Activated B cell treated with CpG ODN at 0.5 μM for 24 hours (primary cell): ENCODE data around the gene CRYBG3. TPM values are rescaled to one million over a fixed set of nuclear protein-coding genes. Genes with fewer than 3 reads are reported as not detected.

Experiments used
- ATAC-seq: fragments of 200-7000 bp; cut with Tn5 transposase; one replicate; pipeline ENCODE4 v1.10.0; 2021; ENCODE audit warnings: low read depth, mild to moderate bottlenecking, moderate library complexity
- CTCF ChIA-PET: fragments of 350-600 bp; sonication (Branson Sonifier 250); formaldehyde crosslinking; loops from one replicate; lab custom pipeline; 2021; ENCODE audit warnings: antibody characterized with exemption; lab: Charles Lee
- POLR2A ChIA-PET: fragments of 350-600 bp; sonication (Branson Sonifier 250); formaldehyde crosslinking; loops from one replicate; lab custom pipeline; 2021; ENCODE audit warnings: antibody characterized with exemption; lab: Charles Lee
- DNase-seq: peaks from one replicate; pipeline ENCODE4 v3.0.0; 2022
- H3K27ac Mint-ChIP-seq: one replicate; pipeline ENCODE4 v1.8.0; 2020; ENCODE audit warnings: mixed read lengths
- H3K27me3 Mint-ChIP-seq: one replicate; pipeline ENCODE4 v1.8.0; 2021; ENCODE audit warnings: mixed read lengths
- H3K36me3 Mint-ChIP-seq: one replicate; pipeline ENCODE4 v1.8.0; 2021; ENCODE audit warnings: low read depth, mixed read lengths
- H3K4me1 Mint-ChIP-seq: one replicate; pipeline ENCODE4 v1.8.0; 2021; ENCODE audit warnings: mixed read lengths
- H3K4me3 Mint-ChIP-seq: one replicate; pipeline ENCODE4 v1.8.0; 2020; ENCODE audit warnings: mild to moderate bottlenecking, mixed read lengths
- H3K9me3 Mint-ChIP-seq: one replicate; pipeline ENCODE4 v1.8.0; 2020; ENCODE audit warnings: mixed read lengths
- CTCF ChIP-seq: fragments of 200-600 bp; IDR thresholded peaks from one replicate; pipeline ENCODE4 v1.8.0; 2022; ENCODE audit warnings: antibody characterized with exemption, mild to moderate bottlenecking
- intact Hi-C: fragments of 100-400 bp; cut with micrococcal nuclease; formaldehyde crosslinking; loops from one replicate; pipeline ENCODE4 v1.15.1; 2024
- total RNA-seq: library from RNA; stranded (reverse); gene quantifications from 2 replicates; pipeline ENCODE4 v1.2.3, GENCODE V29; 2022

CRYBG3 gene
- total RNA-seq, 1 donor from 2014 or later, result 1.5 TPM

GRCh38 chr3:97848779-97849178 lies 27.0 kb downstream of the CRYBG3 start:
- DNase-seq (no peak), ATAC-seq (no peak)
- no peak for TF ChIP-seq CTCF
- Mint-ChIP-seq H3K4me1 (no peaks in the 10 kb centered on the region), H3K27me3 (peaks cover 7% of the 10 kb centered on the region), H3K36me3 (no peaks in the 10 kb centered on the region), H3K9me3 (peaks cover 2% of the 10 kb centered on the region), H3K4me3 (no peak overlapping the region), H3K27ac (no peak overlapping the region)
- CTCF ChIA-PET, result no interaction called here
- POLR2A ChIA-PET, result no interaction called here
- intact Hi-C loops, result no loop called here

- ChIA-PET CTCF (no interaction called here), POLR2A (no interaction called here)
- intact Hi-C loops, result no loop called here
- Mint-ChIP-seq H3K4me1 (no peaks in the 10 kb centered on the region), H3K27me3 (peaks cover 2% of the 10 kb centered on the region), H3K9me3 (peaks cover 7% of the 10 kb centered on the region), H3K27ac (no peak overlapping the region), H3K36me3 (no peaks in the 10 kb centered on the region), H3K4me3 (no peak overlapping the region)
- no peak for DNase-seq
- TF ChIP-seq CTCF, result no peak
- ATAC-seq, result no peak
Measured at GRCh38 chr3:97857401-97857800, 35.6 kb downstream of the CRYBG3 start.

- no peak overlapping the region for H3K4me3 Mint-ChIP-seq
- intact Hi-C loops, result no loop called here
- H3K36me3 Mint-ChIP-seq, result no peaks in the 10 kb centered on the region
- CTCF ChIA-PET, result no interaction called here
- peaks cover 2% of the 10 kb centered on the region for H3K27me3 Mint-ChIP-seq
- no peaks in the 10 kb centered on the region for H3K9me3 Mint-ChIP-seq
- no peaks in the 10 kb centered on the region for H3K4me1 Mint-ChIP-seq
- no peak overlapping the region for H3K27ac Mint-ChIP-seq
- no peak for TF ChIP-seq CTCF
- ATAC-seq (no peak), DNase-seq (no peak)
- POLR2A ChIA-PET, result no interaction called here
Measured at GRCh38 chr3:97860364-97860763, 38.6 kb downstream of the CRYBG3 start.

- no peak overlapping the region for H3K4me3 Mint-ChIP-seq
- intact Hi-C loops, result no loop called here
- ATAC-seq (no peak), DNase-seq (no peak)
- no peak overlapping the region for H3K27ac Mint-ChIP-seq
- H3K36me3 Mint-ChIP-seq, result no peaks in the 10 kb centered on the region
- H3K4me1 Mint-ChIP-seq, result no peaks in the 10 kb centered on the region
- H3K9me3 Mint-ChIP-seq, result no peaks in the 10 kb centered on the region
- POLR2A ChIA-PET, result no interaction called here
- CTCF ChIA-PET, result no interaction called here
- no peak for TF ChIP-seq CTCF
- peaks cover under 1% of the 10 kb centered on the region for H3K27me3 Mint-ChIP-seq
Measured at GRCh38 chr3:97862582-97862981, 40.8 kb downstream of the CRYBG3 start.

- CTCF ChIA-PET, result no interaction called here
- DNase-seq (no peak), ATAC-seq (no peak)
- Mint-ChIP-seq H3K27ac (no peak overlapping the region), H3K4me1 (no peaks in the 10 kb centered on the region), H3K9me3 (no peaks in the 10 kb centered on the region), H3K36me3 (no peaks in the 10 kb centered on the region), H3K27me3 (no peaks in the 10 kb centered on the region), H3K4me3 (no peak overlapping the region)
- TF ChIP-seq CTCF, result no peak
- POLR2A ChIA-PET, result no interaction called here
- intact Hi-C loops, result no loop called here
Measured at GRCh38 chr3:97863031-97863430, 41.2 kb downstream of the CRYBG3 start.
